CD4-positive, alpha-beta T cell treated with Interleukin-10 for 1 hour (primary cell): ENCODE data around the gene SDHB.

ENCODE experiments used
- DNase-seq: peaks from one replicate; pipeline ENCODE4 v3.0.0-alpha.2; 2020

Gene SDHB

GRCh38 chr1:17043676-17044075 is 10.2 kb downstream of the SDHB start:
- DNase-seq: no peak

GRCh38 chr1:17040135-17040534 is 13.7 kb downstream of the SDHB start:
- no peak for DNase-seq

DNA sequence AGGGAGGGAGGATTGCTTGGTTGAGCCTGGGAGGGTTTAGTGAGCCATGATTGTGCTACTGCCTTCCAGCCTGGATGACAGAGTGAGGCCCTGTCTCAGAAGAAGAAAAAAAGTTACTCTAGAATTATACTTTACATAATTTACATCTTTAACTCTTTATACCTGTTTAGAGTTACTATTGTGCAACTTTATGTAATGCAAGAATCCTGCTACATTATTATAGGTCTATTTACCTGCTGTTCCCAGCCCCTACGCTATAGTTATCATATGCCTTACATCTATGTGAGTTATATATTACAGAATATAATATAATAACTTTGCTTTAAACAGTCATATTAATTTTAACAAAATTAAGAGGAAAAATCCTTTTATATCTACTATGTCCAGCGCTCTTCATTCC is 14.3 kb downstream of the SDHB start:
- no peak for DNase-seq

- DNase-seq: no peak
These were observed 20.4 kb downstream of the SDHB start for GRCh38 chr1:17033481-17033880.

- DNase-seq: no peak
These were observed 21.1 kb downstream of the SDHB start for GRCh38 chr1:17032741-17033140.

GRCh38 chr1:17031436-17031835 is 22.4 kb downstream of the SDHB start:
- no peak for DNase-seq

- DNase-seq: no peak
These were observed 23.6 kb downstream of the SDHB start for GRCh38 chr1:17030206-17030605.

DNA sequence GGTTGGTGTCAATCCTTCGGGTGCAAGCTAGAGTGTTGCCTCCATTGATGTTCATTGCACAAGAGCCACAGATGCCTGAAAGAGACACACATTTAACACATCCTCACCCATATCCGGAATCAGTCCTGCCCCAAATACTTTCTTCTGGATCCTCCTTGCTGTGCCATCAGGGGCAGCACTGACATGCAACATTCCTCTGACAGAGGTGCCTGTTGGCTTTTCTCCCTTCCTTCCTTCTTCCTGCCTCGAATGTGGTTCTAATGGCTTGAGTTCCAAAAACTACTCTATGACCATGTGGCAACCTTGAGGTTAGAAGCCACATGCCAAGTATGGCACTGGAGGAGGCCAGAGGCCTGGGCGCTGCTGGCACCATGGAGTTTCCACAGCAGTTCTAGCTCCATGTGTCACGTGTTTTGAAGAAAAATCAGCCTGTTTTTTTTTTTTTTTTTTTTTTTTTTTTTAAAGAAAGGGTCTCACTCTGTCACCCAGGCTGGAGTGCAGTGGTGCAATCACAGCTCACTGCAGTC is 25.1 kb downstream of the SDHB start:
- DNase-seq: no peak

GRCh38 chr1:17027900-17028299 is 25.9 kb downstream of the SDHB start:
- no peak for DNase-seq

- no peak for DNase-seq
These were observed 26.4 kb downstream of the SDHB start for GRCh38 chr1:17027403-17027802.

- no peak for DNase-seq
These were observed 29.1 kb downstream of the SDHB start for GRCh38 chr1:17024721-17025120.

GRCh38 chr1:17023573-17023972 is 30.3 kb downstream of the SDHB start:
- DNase-seq: no peak

GRCh38 chr1:17023102-17023501 is 30.7 kb downstream of the SDHB start:
- no peak for DNase-seq

DNA sequence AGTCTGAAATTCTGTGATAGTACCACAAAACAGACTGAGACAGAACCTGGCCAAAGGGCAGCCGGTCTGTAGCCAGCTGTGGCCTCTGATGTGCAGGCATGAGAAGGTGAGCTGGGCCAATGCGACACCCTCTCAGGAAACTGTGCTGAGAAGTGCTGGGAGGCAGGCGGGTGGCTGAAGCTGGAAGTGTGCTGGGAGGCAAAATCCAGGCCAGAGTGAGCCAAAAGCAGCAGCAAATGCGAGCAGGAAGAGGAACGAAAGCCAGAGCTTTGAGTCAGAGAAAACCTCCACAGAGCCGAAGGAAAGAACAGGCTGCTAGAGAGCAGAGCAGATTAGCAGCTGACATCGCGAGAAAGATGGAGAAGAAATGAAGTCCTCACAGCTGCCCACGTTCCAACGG is 31.9 kb downstream of the SDHB start:
- DNase-seq: no peak

DNA sequence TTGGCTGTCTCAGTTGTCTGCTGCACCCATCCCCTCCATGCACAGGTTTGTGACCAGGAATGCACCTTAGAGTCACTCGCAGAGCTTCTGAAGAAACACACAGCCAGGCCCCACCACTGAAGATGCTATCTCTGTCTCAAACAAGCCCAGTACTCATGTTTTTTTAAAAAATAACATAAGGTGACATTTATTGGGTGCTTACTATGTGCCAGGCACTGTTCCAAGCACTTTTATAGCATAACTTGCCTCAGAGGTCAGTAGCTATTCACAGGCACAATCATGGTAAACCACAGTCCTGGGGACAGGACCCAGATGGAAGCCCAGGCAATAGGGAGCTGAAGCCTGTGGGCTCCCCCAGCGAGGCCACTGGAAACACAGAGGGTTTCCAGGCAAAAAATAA is 33.3 kb downstream of the SDHB start:
- no peak for DNase-seq

DNA sequence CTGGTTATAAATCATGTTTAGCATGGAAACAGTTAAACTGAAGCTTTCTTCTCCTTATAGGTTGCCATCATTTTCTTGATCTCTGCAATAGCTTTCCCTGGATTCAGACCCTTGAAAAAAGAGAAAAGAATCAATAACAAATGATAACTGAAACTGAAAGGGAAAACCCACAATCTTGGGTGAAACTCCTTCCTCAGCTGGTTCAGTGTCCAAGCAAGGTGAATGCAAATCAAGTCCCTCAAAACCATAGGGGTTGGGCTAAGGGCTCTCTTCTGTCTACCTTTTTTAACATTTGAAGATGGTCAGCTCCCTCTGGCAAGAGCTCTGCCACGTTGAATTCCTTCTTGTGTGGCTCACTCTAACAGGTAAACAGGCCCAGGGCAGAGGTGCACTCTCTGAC is 35.0 kb downstream of the SDHB start:
- no peak for DNase-seq

- DNase-seq: no peak
These were observed 36.4 kb downstream of the SDHB start for GRCh38 chr1:17017435-17017834.

GRCh38 chr1:17016317-17016661 is 37.5 kb downstream of the SDHB start:
- DNase-seq: no peak

DNA sequence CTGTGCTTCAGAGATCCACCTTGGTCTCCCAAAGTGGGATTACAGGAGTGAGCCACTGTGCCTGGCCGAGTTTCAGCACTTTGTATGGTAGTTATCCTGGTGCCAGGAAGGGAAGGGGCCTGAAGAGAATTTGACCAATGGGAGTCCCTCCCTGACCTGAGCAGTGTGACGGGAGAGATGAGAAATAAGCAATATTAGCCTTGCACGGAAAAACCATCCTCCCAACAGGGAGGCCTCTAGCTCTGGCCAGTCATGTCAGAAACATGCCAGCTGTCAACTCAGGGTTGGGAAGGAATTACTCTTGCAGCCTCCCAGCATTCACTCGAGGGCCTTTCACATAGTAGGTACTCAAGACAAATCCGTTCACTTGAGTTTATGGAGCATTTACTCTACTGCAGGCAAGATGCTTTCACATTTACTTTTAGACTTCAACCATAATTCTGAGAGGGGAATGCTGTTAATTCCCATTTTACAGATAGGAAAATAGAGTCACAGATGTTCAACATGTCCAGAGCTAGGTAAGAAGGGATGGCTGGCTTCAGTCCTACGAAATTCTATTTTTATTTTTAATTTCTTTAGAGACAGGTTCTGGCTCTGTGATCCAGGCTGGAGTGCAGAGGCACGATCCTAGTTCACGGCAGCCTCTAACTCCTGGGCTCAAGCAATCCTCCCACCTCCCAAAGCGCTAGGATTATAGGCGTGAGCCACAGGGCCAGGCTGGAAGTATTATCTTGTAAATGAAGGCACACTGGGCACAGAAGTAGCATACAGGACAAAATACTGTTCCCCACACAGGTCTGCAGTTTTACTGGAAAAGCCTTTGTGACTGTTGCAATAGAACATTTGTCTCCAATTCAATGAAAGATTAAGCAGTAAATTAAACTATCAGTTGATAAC is 38.9 kb downstream of the SDHB start:
- no peak for DNase-seq

DNA sequence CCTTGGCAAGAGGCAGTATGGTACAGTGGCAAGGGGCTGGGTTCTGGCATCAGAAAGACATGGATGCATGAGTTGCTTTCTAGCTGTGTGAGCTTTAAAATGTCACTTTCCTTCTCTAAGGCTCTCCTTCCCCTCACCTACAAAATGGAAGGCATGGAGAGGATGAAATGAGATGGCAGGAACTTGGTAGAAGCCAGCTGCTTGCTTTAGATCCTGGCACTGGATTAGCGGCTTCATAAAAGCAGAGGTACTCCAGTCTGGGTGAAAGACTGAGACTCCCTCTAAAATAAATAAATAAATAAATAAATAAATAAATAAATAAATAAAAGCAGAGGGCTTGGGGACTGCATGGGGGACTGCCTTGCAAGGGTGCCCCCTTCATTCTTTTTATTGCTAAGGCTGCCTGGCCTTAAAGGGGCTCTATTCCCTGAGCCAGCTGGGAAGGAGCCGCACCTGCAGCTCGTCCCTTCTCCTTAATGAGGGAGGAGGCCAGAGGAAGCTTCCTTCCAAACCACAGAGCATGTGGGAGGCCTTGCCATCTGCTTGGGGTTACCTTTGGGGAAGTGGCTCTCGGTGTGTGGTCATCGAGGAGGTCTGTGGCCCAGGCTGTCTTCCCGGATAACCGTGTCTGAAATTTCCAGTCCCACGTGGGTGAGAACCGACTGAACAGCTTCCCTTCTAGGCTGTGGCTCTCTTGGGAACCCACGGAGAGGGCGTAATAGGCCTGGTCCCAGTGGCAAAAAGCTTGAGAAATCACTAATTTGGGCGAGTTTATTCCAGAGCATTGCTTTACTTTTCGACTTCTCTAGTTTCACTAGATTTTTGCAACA is 40.1 kb downstream of the SDHB start:
- peak; percentile 16 for DNase-seq

DNA sequence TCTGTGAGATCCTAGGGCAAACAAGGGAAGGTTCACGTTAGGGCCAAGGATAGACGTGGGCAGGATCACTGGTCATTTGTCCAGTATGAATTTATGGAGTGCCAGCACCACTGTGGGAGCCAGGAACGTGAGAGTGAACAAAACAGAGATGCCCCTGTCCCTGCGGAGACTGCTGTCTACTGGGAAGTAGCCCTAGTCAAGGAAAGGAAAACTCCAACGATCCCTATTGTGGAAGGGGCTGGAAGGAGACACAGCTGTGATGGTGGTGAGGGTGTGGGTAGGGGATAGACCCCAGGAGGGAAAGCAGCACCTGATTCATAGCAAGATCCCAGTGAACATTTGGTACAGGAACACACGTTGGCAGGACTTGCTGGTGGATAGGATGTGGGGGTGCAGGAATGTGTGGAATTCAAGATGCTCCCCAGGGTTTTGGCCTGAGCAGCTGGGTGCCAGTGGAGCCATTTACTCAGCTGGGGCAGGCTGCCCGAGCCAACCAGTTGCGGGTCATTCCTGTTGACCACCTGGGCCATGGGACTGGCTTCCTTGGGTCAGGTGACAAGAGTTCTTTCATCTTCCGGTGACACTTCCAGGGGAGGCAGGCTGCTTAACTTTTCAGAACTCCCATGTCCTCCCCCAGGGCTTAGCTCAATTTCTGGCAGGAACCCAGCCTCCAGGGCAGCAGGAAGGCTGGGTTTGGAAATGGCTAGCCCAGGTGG is 40.9 kb downstream of the SDHB start:
- no peak for DNase-seq

GRCh38 chr1:17011439-17012307 is 42.2 kb downstream of the SDHB start, which contains the start of gene ATP13A2:
Gene ATP13A2 (minus strand): TSS chr1:17011928. CDS start chr1:17011738, 190 bp downstream.
- DNase-seq: peak; percentile 84
